ENCODE data around the gene ZNF334. TPM values are rescaled to one million over a fixed set of nuclear protein-coding genes. Genes with fewer than 3 reads are reported as not detected.
A peak's percentile ranks its signal among the peaks of the same experiment; 100 is the strongest.

The ZNF334 gene
- 10 to 100 TPM in 1 of 4 donors, 1 to 10 TPM in 3; 1.3 to 19.6 (median 5.8) TPM for total RNA-seq

DNA sequence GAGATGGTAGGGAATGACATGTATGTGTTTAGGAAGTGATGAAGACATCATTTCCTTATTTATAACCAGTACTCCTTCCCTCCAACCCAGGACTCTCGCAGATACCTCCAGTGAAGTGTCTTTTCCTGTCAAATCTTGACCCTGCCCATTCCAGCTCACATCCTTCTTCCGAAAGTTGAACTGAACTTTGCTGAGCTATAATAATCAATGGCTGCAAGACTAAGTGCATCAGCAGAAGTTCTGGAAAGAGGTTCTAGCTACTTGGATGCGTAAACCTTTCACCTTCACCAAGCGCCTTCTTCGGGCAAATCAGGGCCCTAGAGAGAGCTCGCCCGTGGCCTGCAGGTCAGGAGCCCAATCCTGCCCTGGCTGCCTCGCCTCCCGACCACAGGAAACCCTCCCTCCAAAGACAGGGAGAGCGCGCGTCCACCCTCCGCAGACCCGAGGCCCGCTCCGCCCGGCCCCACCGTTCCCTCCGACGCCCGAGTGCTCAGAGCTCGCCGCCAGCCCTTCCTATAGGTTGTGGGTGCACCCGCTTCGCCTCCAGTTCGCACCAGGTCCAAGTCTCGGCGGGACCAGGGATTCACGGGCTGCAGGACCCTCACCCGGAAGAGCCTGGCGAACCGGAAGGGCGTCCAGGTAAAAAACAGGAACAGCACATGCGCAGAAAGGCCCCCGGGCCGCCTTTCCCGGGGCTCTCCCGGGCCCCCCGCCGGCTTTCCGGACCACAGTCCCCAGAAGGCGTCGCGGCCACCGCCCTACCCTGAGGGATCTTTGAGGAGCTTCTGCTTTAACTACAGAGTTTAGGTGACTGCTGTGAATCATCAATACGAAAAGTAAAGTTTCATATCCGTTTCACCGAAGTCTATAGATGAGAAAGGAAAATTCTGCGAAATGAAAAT is at the start of gene ZNF334:
ZNF334 (minus strand) TSS at position 617 of the 902 bp plus-strand sequence. CDS start 1,457 bp downstream, outside the sequence.
- H3K9me3 ChIP-seq, result no peaks in the 10 kb centered on the region
- peaks cover 0 to 3% of the 10 kb centered on the region in 2 donors for H3K27me3 ChIP-seq
- H3K27ac ChIP-seq, result peak within 1 kb of the TSS; percentile 48 to 51
- H3K4me3 ChIP-seq, result peak within 1 kb of the TSS; percentile 56 to 62
- TF ChIP-seq POLR2A (IDR thresholded peaks at IDR 0.05) (peak in 1 of 2 donors; percentile 31), CTCF (IDR thresholded peaks at IDR 0.05) (no peak)
- H3K36me3 ChIP-seq, result no peaks in the 10 kb centered on the region
- H3K4me1 ChIP-seq, result no peaks in the 10 kb centered on the region
- intact Hi-C loops (cut with DNase I; ENCODE audit: low total_unique reads), result no loop called here
- DNase-seq, result peak; percentile 36 to 70

DNA sequence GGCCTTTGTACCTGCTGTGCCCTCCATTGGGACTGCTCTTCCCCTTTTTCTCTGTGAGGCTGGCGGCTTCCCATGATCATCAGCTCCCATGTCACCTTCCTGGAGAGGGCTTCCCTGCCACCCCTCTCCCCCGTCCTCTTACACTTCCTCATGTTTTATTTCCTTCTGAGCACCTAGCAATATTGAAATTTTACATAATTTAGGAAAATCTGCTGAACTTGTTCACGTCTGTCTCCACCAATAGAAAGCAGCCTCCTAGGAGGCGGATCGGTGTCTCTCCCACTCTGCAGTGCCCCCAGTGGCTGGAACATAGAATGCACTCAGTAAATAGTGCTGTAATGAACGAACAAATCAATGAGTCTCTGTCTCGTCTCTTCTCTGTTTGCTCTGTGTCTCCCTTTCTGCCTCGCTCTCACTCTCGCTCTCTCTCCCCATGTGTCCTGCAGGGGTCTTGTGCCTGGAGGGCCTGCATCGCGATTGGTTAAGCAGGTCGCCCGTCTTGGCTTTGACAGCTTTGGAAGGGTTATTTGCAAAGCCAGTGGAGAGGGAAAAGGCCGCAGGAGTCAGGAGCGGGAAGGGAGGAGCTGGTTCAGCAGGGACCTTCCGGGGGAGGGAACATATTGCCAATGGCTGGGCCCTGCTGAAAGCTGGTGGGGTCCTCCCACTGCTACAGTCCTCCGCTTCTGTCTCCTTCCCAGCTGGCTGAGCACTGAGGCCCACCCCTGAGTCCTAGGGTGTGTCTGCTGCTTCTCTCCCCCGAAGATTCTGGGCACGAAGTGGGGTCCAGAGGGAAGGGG is 49.2 kb upstream of the ZNF334 start:
- intact Hi-C loops (cut with DNase I; ENCODE audit: low total_unique reads), result no loop called here
- DNase-seq, result peak; percentile 61 to 63
- H3K4me1 ChIP-seq, result peaks cover 0 to 3% of the 10 kb centered on the region in 2 donors
- TF ChIP-seq POLR2A (IDR thresholded peaks at IDR 0.05) (no peak), CTCF (IDR thresholded peaks at IDR 0.05) (peak; percentile 71 to 89 (median 76))
- no peaks in the 10 kb centered on the region for H3K36me3 ChIP-seq
- peak overlapping the region; percentile 1 to 29 for H3K4me3 ChIP-seq
- H3K27me3 ChIP-seq, result no peaks in the 10 kb centered on the region
- H3K27ac ChIP-seq, result peak overlapping the region; percentile 18 to 53
- no peaks in the 10 kb centered on the region for H3K9me3 ChIP-seq

DNA sequence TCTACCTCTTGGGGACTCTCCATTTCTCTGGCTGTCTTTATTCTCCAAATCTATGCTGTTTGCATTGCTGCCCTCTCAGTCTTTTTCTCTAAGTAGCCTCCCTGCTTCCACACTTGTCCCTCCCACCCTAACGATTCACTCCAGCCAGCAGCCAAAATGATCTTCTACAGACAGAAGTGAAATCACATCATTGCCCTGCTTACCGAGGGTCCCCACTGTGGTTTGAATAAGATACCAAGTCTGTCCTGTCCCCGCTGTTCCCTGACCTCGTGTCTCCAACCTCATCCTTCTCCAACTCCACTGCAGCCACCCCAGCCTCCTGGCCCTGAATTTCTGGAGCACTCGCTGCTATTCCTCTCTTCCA is 48.6 kb upstream of the ZNF334 start:
- Histone ChIP-seq H3K4me1 (peaks cover 0 to 3% of the 10 kb centered on the region in 2 donors), H3K36me3 (no peaks in the 10 kb centered on the region), H3K9me3 (no peaks in the 10 kb centered on the region), H3K27me3 (no peaks in the 10 kb centered on the region), H3K27ac (peak overlapping the region; percentile 5 to 53), H3K4me3 (peak overlapping the region; percentile 1 to 29)
- no peak for TF ChIP-seq POLR2A (IDR thresholded peaks at IDR 0.05)
- TF ChIP-seq CTCF (IDR thresholded peaks at IDR 0.05), result no peak
- DNase-seq, result no peak
- intact Hi-C loops (cut with DNase I; ENCODE audit: low total_unique reads), result no loop called here

DNA sequence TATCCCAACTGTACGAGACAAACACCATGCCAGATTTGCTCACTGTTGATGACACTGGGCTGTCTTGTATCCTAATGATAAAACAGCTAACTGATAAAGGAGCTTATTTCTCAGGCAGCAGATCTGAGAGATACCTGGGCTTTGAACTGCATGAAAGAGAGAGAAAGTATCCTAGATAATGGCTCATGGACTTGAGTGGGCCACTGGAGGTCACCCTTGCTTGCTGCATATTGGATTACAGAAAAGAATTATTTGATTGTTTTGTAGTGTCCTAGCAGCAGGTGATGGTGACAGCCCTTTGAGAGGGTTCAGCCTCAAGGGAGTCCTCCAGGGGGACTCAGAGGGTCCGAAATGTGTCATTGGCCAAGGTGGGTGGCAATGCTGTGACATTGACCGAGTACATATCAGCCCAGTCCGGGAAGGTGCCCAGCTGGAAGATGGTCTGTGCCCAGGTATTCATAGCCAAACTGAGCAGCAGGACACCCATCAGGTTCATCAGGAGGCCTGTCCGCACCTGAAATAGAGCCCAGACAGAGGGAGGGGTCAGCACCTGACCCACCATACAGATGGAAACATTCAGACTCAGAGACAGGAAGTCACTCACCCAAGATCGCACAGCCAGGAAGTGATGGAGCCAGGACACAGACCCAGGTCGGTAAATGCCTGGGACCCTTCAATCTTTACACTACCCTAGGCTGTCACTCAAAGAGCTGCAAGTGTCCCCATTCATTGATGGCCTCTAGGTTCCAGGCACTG is 46.5 kb upstream of the ZNF334 start:
- Histone ChIP-seq H3K9me3 (no peaks in the 10 kb centered on the region), H3K4me3 (no peak overlapping the region), H3K27me3 (no peaks in the 10 kb centered on the region), H3K27ac (no peak overlapping the region), H3K36me3 (no peaks in the 10 kb centered on the region), H3K4me1 (peaks cover 0 to 3% of the 10 kb centered on the region in 2 donors)
- intact Hi-C loops (cut with DNase I; ENCODE audit: low total_unique reads), result no loop called here
- no peak for DNase-seq
- no peak for TF ChIP-seq CTCF (IDR thresholded peaks at IDR 0.05)

Data from uterus (tissue), 4 donors.